ENCODE results near the gene KCNJ6.
"Not testable (repeated sequence)": the region's sequence is repeated elsewhere in the genome, so short reads cannot be mapped to it uniquely, and the experiment has no call there.

The KCNJ6 gene

GRCh38 chr21:37592496-37592895, 323.8 kb downstream of the KCNJ6 start:
- no peak for DNase-seq

- DNase-seq: not testable (repeated sequence)
Observed at GRCh38 chr21:37591994-37592393, 324.3 kb downstream of the KCNJ6 start.

- not testable (repeated sequence) for DNase-seq
Observed at GRCh38 chr21:37590836-37591235, 325.4 kb downstream of the KCNJ6 start.

GRCh38 chr21:37588644-37589043, 327.6 kb downstream of the KCNJ6 start:
- not testable (repeated sequence) for DNase-seq

DNA sequence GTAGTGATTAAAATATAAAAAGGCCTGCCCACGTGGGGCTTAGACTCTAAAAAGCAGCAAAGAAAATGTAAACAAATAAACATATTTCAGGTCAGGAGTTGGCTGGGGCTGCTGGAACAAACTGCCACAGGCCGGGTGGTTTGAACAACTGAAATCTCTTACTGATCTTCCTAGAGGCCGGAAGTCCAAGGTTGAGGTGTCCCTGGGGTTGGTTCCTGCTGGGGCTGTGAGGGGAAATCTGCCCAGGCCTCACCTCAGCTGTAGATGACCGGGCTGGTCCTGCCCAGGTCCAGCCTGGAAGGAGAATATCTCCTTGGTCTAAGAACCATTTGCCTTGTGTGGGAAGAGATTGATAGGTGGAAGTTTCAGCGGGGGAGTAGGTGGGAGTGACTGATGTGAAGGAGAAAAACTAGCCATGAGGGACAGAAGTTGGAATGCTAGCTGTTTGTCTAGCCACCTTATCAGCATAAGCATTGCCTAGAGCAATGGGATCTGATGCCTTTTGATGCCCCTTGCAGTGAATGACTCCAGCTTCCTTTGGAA, 328.6 kb downstream of the KCNJ6 start:
- DNase-seq: no peak

- no peak for DNase-seq
Observed at GRCh38 chr21:37587203-37587602, 329.1 kb downstream of the KCNJ6 start.

DNA sequence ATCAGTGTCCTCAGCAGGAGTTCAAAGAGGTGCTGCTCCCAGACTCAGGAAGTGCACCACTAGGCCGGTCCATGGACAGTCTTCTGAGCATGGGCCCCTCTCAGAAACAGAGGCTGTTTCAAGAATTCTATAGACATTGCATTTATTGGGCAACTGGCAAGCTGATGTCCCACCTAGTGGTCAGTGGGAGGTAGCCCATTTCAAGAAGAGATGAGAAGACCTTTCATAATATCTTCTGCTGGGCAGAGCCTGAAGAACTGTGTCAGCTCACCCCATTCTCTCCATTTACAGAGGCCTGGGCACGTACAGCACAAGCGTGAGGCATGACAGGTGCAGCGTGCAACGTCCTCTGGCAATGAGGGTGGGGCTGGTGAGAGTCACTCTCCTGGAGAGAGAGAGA, 333.7 kb downstream of the KCNJ6 start:
- DNase-seq: no peak

GRCh38 chr21:37580666-37581065, 335.6 kb downstream of the KCNJ6 start:
- no peak for DNase-seq

GRCh38 chr21:37579356-37579755, 336.9 kb downstream of the KCNJ6 start:
- DNase-seq: no peak

- DNase-seq: no peak
Observed at GRCh38 chr21:37578471-37579126, 337.7 kb downstream of the KCNJ6 start.

- not testable (repeated sequence) for DNase-seq
Observed at GRCh38 chr21:37576929-37577328, 339.3 kb downstream of the KCNJ6 start.

GRCh38 chr21:37575580-37575979, 340.7 kb downstream of the KCNJ6 start:
- DNase-seq: no peak

GRCh38 chr21:37574751-37575150, 341.5 kb downstream of the KCNJ6 start:
- no peak for DNase-seq

- DNase-seq: no peak
Observed at GRCh38 chr21:37574316-37574715, 341.9 kb downstream of the KCNJ6 start.

- no peak for DNase-seq
Observed at GRCh38 chr21:37571442-37571841, 344.8 kb downstream of the KCNJ6 start.

DNA sequence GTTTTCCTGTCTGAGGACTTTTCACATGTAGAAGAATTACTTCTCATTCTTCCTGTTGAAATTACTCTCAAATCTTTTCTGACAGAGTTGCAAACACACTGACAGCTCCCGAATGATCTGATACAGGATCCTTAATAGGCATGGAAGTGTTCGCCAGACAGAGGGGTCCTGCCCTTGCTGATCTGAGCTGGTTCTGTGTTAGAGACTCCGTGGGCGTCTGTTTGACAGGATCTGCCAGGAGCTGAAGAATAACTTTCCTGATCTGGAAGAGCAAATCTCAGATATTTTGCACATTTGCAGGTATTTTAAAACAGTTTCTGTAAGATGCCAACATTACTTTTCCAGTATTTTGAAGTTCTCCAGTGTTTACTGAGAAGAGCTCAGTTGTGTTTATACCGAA, 347.3 kb downstream of the KCNJ6 start:
- no peak for DNase-seq

DNA sequence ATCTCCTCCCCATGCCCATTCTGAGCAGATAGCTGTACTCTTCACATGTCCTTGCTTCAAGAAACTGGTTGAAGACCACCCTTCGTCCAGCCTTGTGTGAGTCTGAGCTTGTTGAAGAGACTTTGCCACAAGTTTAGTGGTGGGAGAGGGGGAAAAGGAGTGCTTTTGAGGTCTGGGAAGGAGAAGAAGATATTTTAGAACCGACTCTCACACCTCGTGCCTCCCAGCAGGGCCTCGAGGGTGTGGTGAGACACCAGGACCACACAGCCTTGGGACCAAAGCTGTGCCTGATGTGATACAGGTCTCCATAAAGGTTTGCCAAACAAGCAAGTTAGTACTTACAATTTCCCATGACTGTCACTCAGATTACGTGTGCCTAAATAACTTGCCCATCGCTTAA, 347.8 kb downstream of the KCNJ6 start:
- no peak for DNase-seq

DNA sequence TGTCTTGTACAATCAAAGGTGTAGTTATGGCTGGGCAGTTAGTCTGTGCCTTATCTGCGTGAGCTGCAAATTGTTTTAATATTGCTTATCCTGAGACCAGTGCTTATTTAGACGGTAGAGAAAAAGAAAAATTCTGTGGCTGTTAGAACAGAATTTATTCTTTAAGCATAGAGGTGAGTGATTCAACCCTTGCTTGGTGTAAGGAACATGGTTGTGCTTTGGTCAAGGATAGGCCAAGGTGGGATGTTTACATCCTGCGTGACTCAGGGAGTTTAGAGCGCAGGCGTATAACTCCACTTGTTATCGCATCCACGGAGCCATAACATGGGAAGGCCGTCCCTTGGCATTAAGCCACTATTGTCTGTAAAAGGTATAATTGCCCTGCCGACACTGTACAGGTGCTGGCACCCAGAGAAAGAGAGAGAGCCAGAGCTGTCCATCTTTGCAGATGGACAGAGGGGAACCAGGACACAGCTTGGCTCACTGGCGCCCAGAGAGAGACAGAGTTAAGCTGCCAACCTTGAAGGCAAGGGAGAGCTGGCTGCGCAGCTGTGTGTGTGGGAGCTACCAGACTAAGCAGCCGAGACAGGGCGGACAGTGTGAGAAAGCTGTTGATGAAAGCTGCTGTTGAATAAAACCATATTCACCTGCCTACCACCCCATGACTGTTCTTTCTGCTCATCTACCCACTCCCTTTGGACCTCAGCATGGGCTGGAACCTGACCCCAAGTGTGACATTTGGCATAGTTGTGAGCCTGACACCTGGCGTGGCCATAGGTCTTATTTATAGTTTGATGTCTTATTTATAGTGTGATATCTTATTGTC, 349.3 kb downstream of the KCNJ6 start:
- DNase-seq: no peak

DNA sequence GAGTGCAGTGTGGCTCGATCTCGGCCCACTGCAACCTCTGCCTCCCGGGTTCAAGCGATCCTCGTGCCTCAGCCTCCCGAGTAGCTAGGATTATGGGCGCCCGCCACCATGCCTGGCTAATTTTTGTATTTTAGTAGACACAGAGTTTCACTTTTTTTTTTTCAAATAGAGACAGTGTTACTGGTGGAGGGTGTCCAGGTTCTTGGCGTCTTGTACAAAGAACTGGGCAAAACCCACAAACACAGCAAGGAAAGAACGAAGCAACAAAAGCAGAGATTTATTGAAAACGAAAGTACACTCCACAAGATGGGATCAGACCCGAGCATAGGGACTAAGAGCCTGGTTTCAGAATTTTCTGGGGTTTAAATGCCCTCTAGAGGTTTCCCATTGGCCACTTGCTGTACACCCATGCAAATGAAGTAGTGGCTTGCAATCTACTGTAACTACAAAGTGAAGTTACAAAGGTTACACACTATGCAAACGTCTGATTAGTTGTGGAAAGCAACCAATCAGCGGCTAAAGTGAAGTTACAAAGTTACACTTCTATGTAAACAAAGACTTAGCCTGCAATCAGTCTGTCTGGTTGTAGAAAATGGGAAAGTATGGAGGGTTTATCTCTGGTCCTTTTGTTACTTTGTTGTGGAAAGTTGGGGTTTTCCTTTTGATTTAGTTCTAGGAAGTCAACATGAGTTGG, 350.6 kb downstream of the KCNJ6 start:
- DNase-seq: no peak

GRCh38 chr21:37564924-37565529, 351.2 kb downstream of the KCNJ6 start:
- DNase-seq: no peak

DNA sequence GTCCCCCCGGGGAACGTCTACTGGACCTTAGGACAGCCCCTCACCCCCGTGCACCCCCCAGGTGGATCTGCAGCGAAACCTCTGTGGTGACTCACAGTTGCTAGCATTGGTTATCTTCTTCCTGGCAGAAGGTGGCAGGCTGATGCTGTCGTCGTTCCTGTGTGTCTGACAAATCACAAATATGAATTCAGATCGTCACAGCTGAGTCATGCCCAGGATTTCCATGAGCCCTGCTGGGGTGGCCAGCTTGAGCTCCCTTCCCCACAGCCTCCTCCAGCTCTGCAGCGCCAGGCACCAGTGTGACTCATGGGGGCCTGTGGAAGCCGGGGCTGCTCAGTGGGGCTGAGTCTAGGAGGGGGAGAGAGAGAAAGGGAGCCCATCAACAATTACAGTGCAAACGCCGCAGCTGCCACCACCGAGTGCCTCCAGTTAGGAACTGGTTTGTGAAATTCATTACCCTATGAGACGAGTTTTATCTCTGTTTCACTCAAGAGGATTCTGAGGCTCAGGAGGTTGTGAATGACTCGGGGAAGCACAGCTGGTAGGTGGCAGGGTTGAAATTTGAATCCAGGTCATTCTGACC, 351.8 kb downstream of the KCNJ6 start:
- peak; percentile 55 to 69 (median 65) for DNase-seq

DNA sequence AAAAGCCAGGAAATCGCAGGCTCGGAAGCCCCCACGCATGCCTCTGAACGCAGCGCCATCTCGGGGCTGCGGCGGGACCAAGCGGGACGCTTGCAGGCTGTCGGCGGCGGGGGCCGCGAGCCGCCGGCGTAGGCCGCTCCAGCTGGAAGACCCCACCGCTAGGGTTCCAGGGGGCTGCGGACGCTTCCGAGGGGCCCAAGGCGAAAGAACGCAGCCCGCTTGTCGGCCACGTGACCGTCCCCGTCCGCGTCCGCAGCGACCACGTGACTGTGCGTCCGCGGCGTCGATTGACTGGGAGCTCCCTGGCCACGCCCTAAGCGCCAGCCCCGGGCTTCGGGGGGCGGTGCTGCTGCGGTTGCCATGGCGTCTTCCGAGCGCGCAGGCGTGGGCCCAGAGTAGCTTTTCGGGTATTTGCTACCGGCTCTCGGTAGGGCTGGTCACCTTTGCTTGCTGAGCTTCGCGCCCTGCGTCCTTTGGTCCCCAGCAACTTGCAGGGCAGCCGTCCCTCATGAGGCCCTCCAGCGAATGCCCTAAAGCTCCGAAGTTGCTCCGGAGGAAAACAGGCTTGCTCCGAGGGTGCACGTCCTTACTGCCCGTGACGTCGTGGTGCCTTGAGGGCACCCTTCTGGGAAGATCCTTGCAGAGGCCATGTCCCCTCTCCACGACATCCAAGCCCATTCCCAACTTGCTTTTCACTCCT, 352.5 kb downstream of the KCNJ6 start:
- peak; percentile 67 to 91 (median 76) for DNase-seq

Measured in activated naive CD4-positive, alpha-beta T cell (primary cell).